ENCODE results near the gene NCR1.

GRCh38 chr19:54906819-54907218 lies 871 bp downstream of the NCR1 start:
- TF ChIP-seq CTCF (IDR thresholded peaks at IDR 0.05 in 2 of 3, conservative IDR thresholded peaks at IDR 0.05 in 1 of 3; ENCODE audit: control insufficient read depth in 2 of 3, extremely low read depth in 1 of 3, insufficient read depth in 1 of 3, low read depth in 3 of 3, low read length in 3 of 3) (no peak), HCFC1 (IDR thresholded peaks at IDR 0.05; ENCODE audit: low read length) (no peak), SMARCA5 (IDR thresholded peaks at IDR 0.05) (no peak), JUND (IDR thresholded peaks at IDR 0.05; ENCODE audit: low read depth, low read length) (no peak), DPF2 (IDR thresholded peaks at IDR 0.05) (no peak), SRF (IDR thresholded peaks at IDR 0.05; ENCODE audit: low read depth in 2 of 2, low read length in 2 of 2) (no peak), POLR2A (IDR thresholded peaks at IDR 0.05; ENCODE audit: low read depth, low read length) (no peak), NFYB (IDR thresholded peaks at IDR 0.05; ENCODE audit: insufficient read depth, low read depth, low read length) (no peak), USF2 (IDR thresholded peaks at IDR 0.05; ENCODE audit: borderline replicate concordance, low read depth, low read length) (no peak)
- TF ChIP-seq, protein P1, sequence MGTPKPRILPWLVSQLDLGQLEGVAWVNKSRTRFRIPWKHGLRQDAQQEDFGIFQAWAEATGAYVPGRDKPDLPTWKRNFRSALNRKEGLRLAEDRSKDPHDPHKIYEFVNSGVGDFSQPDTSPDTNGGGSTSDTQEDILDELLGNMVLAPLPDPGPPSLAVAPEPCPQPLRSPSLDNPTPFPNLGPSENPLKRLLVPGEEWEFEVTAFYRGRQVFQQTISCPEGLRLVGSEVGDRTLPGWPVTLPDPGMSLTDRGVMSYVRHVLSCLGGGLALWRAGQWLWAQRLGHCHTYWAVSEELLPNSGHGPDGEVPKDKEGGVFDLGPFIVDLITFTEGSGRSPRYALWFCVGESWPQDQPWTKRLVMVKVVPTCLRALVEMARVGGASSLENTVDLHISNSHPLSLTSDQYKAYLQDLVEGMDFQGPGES (IDR thresholded peaks at IDR 0.05) = no peak
- TF ChIP-seq, protein P2, sequence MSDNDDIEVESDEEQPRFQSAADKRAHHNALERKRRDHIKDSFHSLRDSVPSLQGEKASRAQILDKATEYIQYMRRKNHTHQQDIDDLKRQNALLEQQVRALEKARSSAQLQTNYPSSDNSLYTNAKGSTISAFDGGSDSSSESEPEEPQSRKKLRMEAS (IDR thresholded peaks at IDR 0.05; ENCODE audit: low read depth, low read length) = no peak
- TF ChIP-seq, protein P3, sequence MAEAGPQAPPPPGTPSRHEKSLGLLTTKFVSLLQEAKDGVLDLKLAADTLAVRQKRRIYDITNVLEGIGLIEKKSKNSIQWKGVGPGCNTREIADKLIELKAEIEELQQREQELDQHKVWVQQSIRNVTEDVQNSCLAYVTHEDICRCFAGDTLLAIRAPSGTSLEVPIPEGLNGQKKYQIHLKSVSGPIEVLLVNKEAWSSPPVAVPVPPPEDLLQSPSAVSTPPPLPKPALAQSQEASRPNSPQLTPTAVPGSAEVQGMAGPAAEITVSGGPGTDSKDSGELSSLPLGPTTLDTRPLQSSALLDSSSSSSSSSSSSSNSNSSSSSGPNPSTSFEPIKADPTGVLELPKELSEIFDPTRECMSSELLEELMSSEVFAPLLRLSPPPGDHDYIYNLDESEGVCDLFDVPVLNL (IDR thresholded peaks at IDR 0.05; ENCODE audit: low read depth, low read length) = no peak
